ENCODE data around the gene METRNL. TPM values are rescaled to one million over a fixed set of nuclear protein-coding genes. Genes with fewer than 3 reads are reported as not detected.
A peak's percentile ranks its signal among the peaks of the same experiment; 100 is the strongest.

The METRNL gene
- total and polyA plus RNA-seq, 5 donors from 2014 or later: 0.47 to 22.7 (median 0.84) TPM

- H3K36me3 ChIP-seq (ENCODE audit: control insufficient read depth, insufficient read depth, low read length): no peaks in the 10 kb centered on the region
- Mint-ChIP-seq H3K4me3 (no peak overlapping the region), H3K27me3 (peaks cover 10% of the 10 kb centered on the region), H3K36me3 (no peaks in the 10 kb centered on the region), H3K9me3 (no peaks in the 10 kb centered on the region), H3K4me1 (peaks cover 0 to 33% (median 16%) of the 10 kb centered on the region in 4 donors), H3K27ac (no peak overlapping the region)
- no peak for DNase-seq
- peaks cover 37% of the 10 kb centered on the region for H3K4me1 ChIP-seq (ENCODE audit: control insufficient read depth, insufficient read depth, low read length, poor library complexity, severe bottlenecking)
- ATAC-seq (ENCODE audit: low read depth in 2 of 2): no peak
- no peak overlapping the region for H3K27ac ChIP-seq (ENCODE audit: insufficient read depth, low read length, poor library complexity, severe bottlenecking)
- H3K4me3 ChIP-seq (ENCODE audit: low read depth, low read length): no peak overlapping the region
- no peaks in the 10 kb centered on the region for H3K27me3 ChIP-seq (ENCODE audit: control insufficient read depth, insufficient read depth, low read length)
- H3K9me3 ChIP-seq (ENCODE audit: control insufficient read depth in 2 of 2, low read length in 2 of 2): no peaks in the 10 kb centered on the region
Observed at GRCh38 chr17:83074486-83075223, 4.8 kb upstream of the METRNL start.

DNA sequence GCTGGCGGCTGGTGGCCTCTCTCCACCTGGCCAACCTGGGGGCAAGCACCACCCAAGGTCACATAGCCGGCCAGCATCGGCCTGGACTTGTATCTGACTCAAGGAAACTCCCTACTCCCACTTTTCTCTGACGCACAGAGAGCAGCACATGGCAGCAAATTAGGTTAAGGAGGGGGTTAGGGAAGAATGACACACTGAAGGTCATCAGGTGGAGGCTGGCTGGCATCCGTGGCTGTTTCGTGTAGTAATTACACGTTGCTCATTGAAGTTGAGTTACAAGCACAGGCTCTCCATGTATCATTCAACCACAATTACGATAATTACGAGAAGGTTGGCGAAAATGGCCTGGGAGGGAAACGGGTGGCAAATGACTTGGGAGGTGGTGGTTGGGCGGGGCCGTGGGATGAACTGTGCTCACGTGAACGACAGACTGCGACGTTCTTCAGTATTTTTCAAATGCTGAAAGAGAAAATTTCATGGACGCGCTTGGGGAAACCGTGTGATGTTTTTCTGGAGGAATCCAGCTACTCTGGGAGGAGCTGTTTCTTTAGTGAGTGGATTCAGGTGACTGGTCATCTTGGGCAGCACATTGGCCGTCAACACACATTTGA is 4.0 kb upstream of the METRNL start:
- Mint-ChIP-seq H3K9me3 (no peaks in the 10 kb centered on the region), H3K4me3 (peak overlapping the region in 2 of 4 donors; percentile 55 to 86)

GRCh38 chr17:83076938-83077337 is 2.5 kb upstream of the METRNL start:
- no peaks in the 10 kb centered on the region for H3K36me3 Mint-ChIP-seq

More for the DNA sequence above, 4.0 kb upstream of the METRNL start:
- Histone ChIP-seq H3K4me1 (ENCODE audit: control insufficient read depth, insufficient read depth, low read length, poor library complexity, severe bottlenecking) (peaks cover 30% of the 10 kb centered on the region), H3K9me3 (ENCODE audit: control insufficient read depth in 2 of 2, low read length in 2 of 2) (no peaks in the 10 kb centered on the region), H3K27ac (ENCODE audit: insufficient read depth, low read length, poor library complexity, severe bottlenecking) (no peak overlapping the region), H3K27me3 (ENCODE audit: control insufficient read depth, insufficient read depth, low read length) (no peaks in the 10 kb centered on the region), H3K4me3 (ENCODE audit: low read depth, low read length) (no peak overlapping the region), H3K36me3 (ENCODE audit: control insufficient read depth, insufficient read depth, low read length) (no peaks in the 10 kb centered on the region)
- ATAC-seq (ENCODE audit: low read depth in 2 of 2) (no peak), DNase-seq (no peak)
- H3K36me3 Mint-ChIP-seq: no peaks in the 10 kb centered on the region
- H3K4me1 Mint-ChIP-seq: peaks cover 0 to 31% (median 16%) of the 10 kb centered on the region in 4 donors
- H3K27ac Mint-ChIP-seq: no peak overlapping the region
- peaks cover 10% of the 10 kb centered on the region for H3K27me3 Mint-ChIP-seq

GRCh38 chr17:83077411-83077810 is 2.0 kb upstream of the METRNL start:
- Mint-ChIP-seq H3K4me1 (peaks cover 0 to 22% (median 4%) of the 10 kb centered on the region in 4 donors), H3K9me3 (peaks cover 0 to 2% (median 0%) of the 10 kb centered on the region in 7 donors), H3K4me3 (peak overlapping the region; percentile 2 to 88 (median 62)), H3K36me3 (no peaks in the 10 kb centered on the region), H3K27ac (peak overlapping the region in 2 of 3 donors; percentile 55 to 71), H3K27me3 (peaks cover 6% of the 10 kb centered on the region)
- no peak overlapping the region for H3K4me3 ChIP-seq (ENCODE audit: low read depth, low read length)
- no peaks in the 10 kb centered on the region for H3K9me3 ChIP-seq (ENCODE audit: control insufficient read depth in 2 of 2, low read length in 2 of 2)
- ATAC-seq (ENCODE audit: low read depth in 2 of 2) (no peak), DNase-seq (no peak)
- H3K27me3 ChIP-seq (ENCODE audit: control insufficient read depth, insufficient read depth, low read length): peaks cover 3% of the 10 kb centered on the region
- no peaks in the 10 kb centered on the region for H3K36me3 ChIP-seq (ENCODE audit: control insufficient read depth, insufficient read depth, low read length)
- no peak overlapping the region for H3K27ac ChIP-seq (ENCODE audit: insufficient read depth, low read length, poor library complexity, severe bottlenecking)
- peaks cover 21% of the 10 kb centered on the region for H3K4me1 ChIP-seq (ENCODE audit: control insufficient read depth, insufficient read depth, low read length, poor library complexity, severe bottlenecking)

More at GRCh38 chr17:83076938-83077337, 2.5 kb upstream of the METRNL start:
- Histone ChIP-seq H3K27ac (ENCODE audit: insufficient read depth, low read length, poor library complexity, severe bottlenecking) (no peak overlapping the region), H3K27me3 (ENCODE audit: control insufficient read depth, insufficient read depth, low read length) (no peaks in the 10 kb centered on the region), H3K36me3 (ENCODE audit: control insufficient read depth, insufficient read depth, low read length) (no peaks in the 10 kb centered on the region), H3K9me3 (ENCODE audit: control insufficient read depth in 2 of 2, low read length in 2 of 2) (no peaks in the 10 kb centered on the region), H3K4me3 (ENCODE audit: low read depth, low read length) (no peak overlapping the region), H3K4me1 (ENCODE audit: control insufficient read depth, insufficient read depth, low read length, poor library complexity, severe bottlenecking) (peaks cover 26% of the 10 kb centered on the region)
- ATAC-seq (ENCODE audit: low read depth in 2 of 2) (no peak), DNase-seq (no peak)
- Mint-ChIP-seq H3K9me3 (peaks cover 0 to 2% (median 0%) of the 10 kb centered on the region in 7 donors), H3K27me3 (peaks cover 9% of the 10 kb centered on the region), H3K4me3 (peak overlapping the region; percentile 2 to 88 (median 62)), H3K27ac (no peak overlapping the region), H3K4me1 (peaks cover 0 to 21% (median 5%) of the 10 kb centered on the region in 4 donors)

DNA sequence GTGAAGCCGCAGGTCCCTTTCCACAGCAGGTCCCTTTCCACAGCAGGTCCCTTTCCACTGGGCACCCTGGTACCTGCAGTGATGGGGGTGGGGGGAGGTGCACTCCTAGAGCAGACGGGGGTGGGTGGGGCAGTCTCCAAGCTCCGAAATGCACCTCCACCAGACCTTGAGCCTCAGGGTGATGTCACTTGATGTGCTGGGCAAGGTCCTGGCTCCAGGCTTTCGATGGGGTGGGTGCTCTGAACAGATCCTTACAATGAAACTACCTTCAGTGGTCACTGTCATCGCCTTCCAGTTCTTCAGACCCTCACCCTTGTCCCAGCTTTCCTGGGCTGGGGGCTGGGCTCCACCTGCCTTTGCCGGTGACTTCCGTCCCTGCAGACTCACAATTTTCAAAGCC is 1.5 kb upstream of the METRNL start:
- Histone ChIP-seq H3K4me1 (ENCODE audit: control insufficient read depth, insufficient read depth, low read length, poor library complexity, severe bottlenecking) (peaks cover 21% of the 10 kb centered on the region), H3K4me3 (ENCODE audit: low read depth, low read length) (no peak overlapping the region), H3K27ac (ENCODE audit: insufficient read depth, low read length, poor library complexity, severe bottlenecking) (no peak overlapping the region), H3K36me3 (ENCODE audit: control insufficient read depth, insufficient read depth, low read length) (no peaks in the 10 kb centered on the region), H3K9me3 (ENCODE audit: control insufficient read depth in 2 of 2, low read length in 2 of 2) (no peaks in the 10 kb centered on the region), H3K27me3 (ENCODE audit: control insufficient read depth, insufficient read depth, low read length) (peaks cover 5% of the 10 kb centered on the region)
- Mint-ChIP-seq H3K4me1 (peaks cover 0 to 27% (median 7%) of the 10 kb centered on the region in 4 donors), H3K9me3 (peaks cover 0 to 2% (median 0%) of the 10 kb centered on the region in 7 donors), H3K36me3 (no peaks in the 10 kb centered on the region), H3K4me3 (peak overlapping the region; percentile 54 to 74 (median 69)), H3K27ac (peak overlapping the region in 1 of 3 donors; percentile 63), H3K27me3 (peaks cover 12% of the 10 kb centered on the region)
- DNase-seq (no peak), ATAC-seq (ENCODE audit: low read depth in 2 of 2) (no peak)

- peaks cover 5% of the 10 kb centered on the region for H3K27me3 ChIP-seq (ENCODE audit: control insufficient read depth, insufficient read depth, low read length)
- H3K36me3 ChIP-seq (ENCODE audit: control insufficient read depth, insufficient read depth, low read length): no peaks in the 10 kb centered on the region
- no peak overlapping the region for H3K27ac ChIP-seq (ENCODE audit: insufficient read depth, low read length, poor library complexity, severe bottlenecking)
- no peaks in the 10 kb centered on the region for H3K9me3 ChIP-seq (ENCODE audit: control insufficient read depth in 2 of 2, low read length in 2 of 2)
- Mint-ChIP-seq H3K9me3 (peaks cover 0 to 2% (median 0%) of the 10 kb centered on the region in 7 donors), H3K4me1 (peaks cover 0 to 34% (median 10%) of the 10 kb centered on the region in 4 donors), H3K27me3 (peaks cover 13% of the 10 kb centered on the region), H3K4me3 (peak overlapping the region; percentile 54 to 74 (median 69)), H3K27ac (no peak overlapping the region), H3K36me3 (no peaks in the 10 kb centered on the region)
- ATAC-seq (ENCODE audit: low read depth in 2 of 2) (peak in 1 of 2 donors; percentile 1), DNase-seq (peak in 2 of 3 donors; percentile 19)
- peaks cover 21% of the 10 kb centered on the region for H3K4me1 ChIP-seq (ENCODE audit: control insufficient read depth, insufficient read depth, low read length, poor library complexity, severe bottlenecking)
- no peak overlapping the region for H3K4me3 ChIP-seq (ENCODE audit: low read depth, low read length)
Observed at GRCh38 chr17:83078378-83079351, 744 bp upstream of the METRNL start.
